ENCODE data around the gene DCAF7.

DNA sequence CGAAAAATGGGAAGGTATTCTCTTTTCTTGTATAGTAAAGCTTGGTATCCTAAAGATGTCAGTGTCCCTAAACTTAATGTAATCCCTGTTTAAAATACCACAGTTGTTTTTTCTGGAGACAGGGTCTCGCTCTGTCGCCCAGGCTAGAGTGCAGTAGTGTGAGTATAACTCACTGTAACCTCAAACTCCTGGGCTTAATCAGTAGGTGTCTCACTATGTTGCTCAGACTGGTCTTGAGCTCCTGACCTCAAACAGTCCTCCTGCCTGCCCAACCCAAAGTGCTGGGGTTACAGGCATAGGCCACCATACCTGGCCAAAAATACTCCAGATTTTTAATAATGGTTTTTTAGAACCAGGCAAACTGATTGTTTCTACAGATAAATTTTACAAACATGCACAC lies 8.2 kb downstream of the DCAF7 start:
- TF ChIP-seq CTCF (IDR thresholded peaks at IDR 0.05) (no peak), POLR2A (IDR thresholded peaks at IDR 0.05) (no peak)

All from Peyer's patch (tissue), 4 donors.